WERI-Rb-1 (cell line): ENCODE data around the gene RAB11FIP2.

Experiments
- DNase-seq: peaks from one replicate; pipeline ENCODE4 v3.0.0-alpha.2; 2020
- H3K27ac ChIP-seq: fragments of 250-450 bp; sonication (Bioruptor Pico); 2 replicates; pipeline ENCODE4 v1.5.1; 2020; ENCODE audit warnings: mild to moderate bottlenecking, moderate library complexity
- H3K27me3 ChIP-seq: fragments of 250-450 bp; sonication (Bioruptor Pico); 2 replicates; pipeline ENCODE4 v1.5.1; 2021; ENCODE audit warnings: mild to moderate bottlenecking, low read depth, moderate library complexity; ENCODE audit not compliant: insufficient read depth, severe bottlenecking
- H3K36me3 ChIP-seq: fragments of 250-450 bp; sonication (Bioruptor Pico); 2 replicates; pipeline ENCODE4 v1.5.1; 2020; ENCODE audit warnings: mild to moderate bottlenecking, moderate library complexity
- H3K4me3 ChIP-seq: 2 replicates; pipeline ENCODE4 v1.5.1; 2011; ENCODE audit warnings: low read depth, mild to moderate bottlenecking, control low read depth, low read length
- H3K9me3 ChIP-seq: fragments of 250-450 bp; sonication (Bioruptor Pico); 2 replicates; pipeline ENCODE4 v1.5.1; 2021; ENCODE audit warnings: mild to moderate bottlenecking, moderate library complexity; ENCODE audit not compliant: severe bottlenecking
- CTCF ChIP-seq: IDR thresholded peaks from 2 replicates; pipeline ENCODE4 v1.5.1; 2011; ENCODE audit warnings: low read depth, mild to moderate bottlenecking, control low read depth, inconsistent platforms, low read length

RAB11FIP2 gene

DNA sequence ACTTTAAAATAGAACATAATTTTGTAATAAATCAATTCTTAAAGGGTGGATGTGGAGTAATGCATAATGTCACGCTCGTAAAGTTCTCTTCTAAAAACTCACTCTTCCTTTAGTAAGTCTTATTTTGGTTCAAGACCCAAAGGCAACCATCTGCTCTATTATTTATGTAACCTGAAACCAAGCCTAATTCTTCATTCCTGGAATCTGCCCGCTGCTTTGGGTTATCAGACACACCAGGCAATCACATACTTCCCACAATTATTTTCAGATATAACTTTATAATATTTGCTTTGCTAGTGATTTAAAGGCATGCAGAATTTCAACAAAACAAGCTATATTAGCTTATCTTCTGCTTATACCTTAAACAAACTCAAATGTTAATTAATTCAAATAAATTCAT lies 39.0 kb downstream of the RAB11FIP2 start:
- DNase-seq, result no peak
- no peak for TF ChIP-seq CTCF
- Histone ChIP-seq H3K27ac (no peak overlapping the region), H3K36me3 (peaks cover 22% of the 10 kb centered on the region), H3K4me3 (no peak overlapping the region), H3K9me3 (no peaks in the 10 kb centered on the region), H3K27me3 (no peaks in the 10 kb centered on the region)

DNA sequence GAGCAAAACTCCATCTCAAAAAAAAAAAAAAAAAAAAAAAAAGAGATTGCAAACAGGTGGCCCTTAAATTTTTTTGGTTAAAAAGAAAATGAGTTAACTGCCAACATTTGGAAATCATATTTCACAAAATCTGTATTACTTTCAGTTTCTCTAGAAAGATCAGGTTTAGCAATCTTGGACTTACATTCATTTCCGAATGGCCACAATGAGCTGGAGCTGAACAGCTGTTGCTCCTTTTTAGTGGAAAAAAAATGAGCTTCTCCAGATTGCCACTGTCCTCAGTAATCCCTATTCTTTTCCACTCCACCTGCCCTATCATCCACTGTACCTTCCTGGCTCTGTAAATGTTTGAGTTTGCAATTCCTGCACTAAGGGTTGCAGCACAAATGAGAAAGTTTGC lies 43.6 kb downstream of the RAB11FIP2 start:
- no peak overlapping the region for H3K4me3 ChIP-seq
- no peaks in the 10 kb centered on the region for H3K27me3 ChIP-seq
- no peak for TF ChIP-seq CTCF
- peaks cover 11% of the 10 kb centered on the region for H3K36me3 ChIP-seq
- no peak overlapping the region; the same call in 1 of the 2 replicates for H3K27ac ChIP-seq
- DNase-seq, result no peak
- no peaks in the 10 kb centered on the region for H3K9me3 ChIP-seq

- TF ChIP-seq CTCF, result no peak
- Histone ChIP-seq H3K27me3 (no peaks in the 10 kb centered on the region), H3K9me3 (no peaks in the 10 kb centered on the region), H3K36me3 (peaks cover 6% of the 10 kb centered on the region), H3K4me3 (no peak overlapping the region), H3K27ac (no peak overlapping the region; the same call in 1 of the 2 replicates)
- no peak for DNase-seq
These were observed 44.2 kb downstream of the RAB11FIP2 start for GRCh38 chr10:118002581-118002980.

DNA sequence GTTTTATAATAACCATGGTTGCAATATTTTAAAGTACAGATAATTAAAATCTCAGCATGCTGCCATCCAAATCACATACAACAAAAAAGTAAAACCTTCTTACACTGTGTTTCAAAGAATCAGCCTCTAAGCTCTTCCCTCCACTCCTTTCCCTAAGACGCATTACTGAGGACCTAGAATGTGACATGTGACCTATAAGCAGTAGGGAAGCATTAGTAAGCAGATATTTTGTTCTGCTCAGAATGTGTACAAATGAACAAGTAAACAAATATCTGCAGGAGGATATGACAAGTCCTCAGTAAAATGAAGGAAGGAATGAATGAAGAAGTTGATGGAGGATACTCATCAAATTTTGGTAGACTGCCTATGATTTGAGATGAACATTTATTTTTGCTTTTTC lies 49.1 kb downstream of the RAB11FIP2 start:
- Histone ChIP-seq H3K27me3 (no peaks in the 10 kb centered on the region), H3K27ac (no peak overlapping the region), H3K36me3 (no peaks in the 10 kb centered on the region; the same call in 1 of the 2 replicates), H3K9me3 (no peaks in the 10 kb centered on the region), H3K4me3 (no peak overlapping the region)
- no peak for TF ChIP-seq CTCF
- no peak for DNase-seq

DNA sequence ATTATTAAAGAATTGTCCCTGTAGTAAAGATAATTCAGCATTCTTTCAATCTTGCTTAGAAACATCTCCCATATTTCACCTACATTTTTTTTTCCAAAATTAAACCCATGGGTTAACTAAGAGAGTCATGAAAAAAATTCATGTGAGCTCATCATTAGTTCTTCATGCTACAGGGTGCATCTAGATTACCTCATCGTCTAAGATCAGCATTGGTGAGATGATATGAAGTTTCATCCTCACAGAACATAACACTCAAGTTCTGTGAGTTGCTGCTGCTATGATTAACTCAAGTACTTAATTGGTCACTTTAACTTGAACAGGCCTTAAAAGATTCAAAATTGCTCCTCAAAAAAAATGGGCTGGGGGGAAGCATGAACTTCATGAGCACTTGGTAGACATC lies 50.0 kb downstream of the RAB11FIP2 start:
- H3K9me3 ChIP-seq, result no peaks in the 10 kb centered on the region
- H3K36me3 ChIP-seq, result no peaks in the 10 kb centered on the region
- no peak overlapping the region for H3K4me3 ChIP-seq
- H3K27me3 ChIP-seq, result no peaks in the 10 kb centered on the region
- no peak for TF ChIP-seq CTCF
- DNase-seq, result no peak
- H3K27ac ChIP-seq, result no peak overlapping the region

GRCh38 chr10:117994771-117995170 lies 52.0 kb downstream of the RAB11FIP2 start:
- no peak overlapping the region for H3K27ac ChIP-seq
- no peak for TF ChIP-seq CTCF
- H3K27me3 ChIP-seq, result no peaks in the 10 kb centered on the region
- no peak for DNase-seq
- H3K36me3 ChIP-seq, result no peaks in the 10 kb centered on the region
- no peaks in the 10 kb centered on the region for H3K9me3 ChIP-seq
- H3K4me3 ChIP-seq, result no peak overlapping the region
